Activated T-cell treated with anti-CD3 and anti-CD28 coated beads for 1 hour (primary cell): ENCODE data around the gene MMRN2.
"Not testable (repeated sequence)": the region's sequence is repeated elsewhere in the genome, so short reads cannot be mapped to it uniquely, and the experiment has no call there.

Experiments used
- DNase-seq: peaks from one replicate; pipeline ENCODE4 v3.0.0-alpha.2; 2020; ENCODE audit warnings: low read depth

MMRN2 gene

DNA sequence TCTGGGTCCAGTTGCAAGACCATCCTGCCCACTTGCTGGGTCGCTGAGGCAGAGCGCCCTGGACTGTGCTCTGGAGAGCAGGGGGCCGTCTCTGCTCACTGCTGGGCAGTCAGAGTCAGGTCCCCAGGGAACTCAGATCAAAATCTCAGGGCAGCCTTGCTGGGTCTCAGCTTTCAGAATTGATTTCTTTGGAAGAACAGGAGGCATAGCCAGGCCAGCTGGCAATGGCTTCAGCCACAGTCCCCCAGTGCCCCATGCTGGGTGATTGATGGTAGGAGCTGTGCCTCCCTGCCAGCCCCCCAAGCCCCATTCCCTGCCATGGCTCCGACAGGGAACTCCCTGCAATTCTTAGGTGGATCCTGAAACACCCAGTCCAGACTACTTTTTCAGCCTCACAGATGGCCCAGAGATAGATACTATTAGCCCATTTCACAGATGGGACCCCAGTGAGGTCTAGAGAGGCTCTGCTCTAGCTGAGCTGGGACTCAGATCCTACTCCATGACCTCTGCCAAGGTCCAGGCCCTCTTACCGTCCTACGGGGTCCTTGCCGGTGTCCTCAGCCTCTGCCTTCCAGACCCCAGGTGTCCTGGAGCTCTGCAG is 467 bp downstream of the MMRN2 start:
- no peak for DNase-seq

GRCh38 chr10:86956195-86956847 is 1.1 kb downstream of the MMRN2 start:
- no peak for DNase-seq

- DNase-seq, result no peak
These were observed 1.8 kb downstream of the MMRN2 start for GRCh38 chr10:86955501-86956194.

DNA sequence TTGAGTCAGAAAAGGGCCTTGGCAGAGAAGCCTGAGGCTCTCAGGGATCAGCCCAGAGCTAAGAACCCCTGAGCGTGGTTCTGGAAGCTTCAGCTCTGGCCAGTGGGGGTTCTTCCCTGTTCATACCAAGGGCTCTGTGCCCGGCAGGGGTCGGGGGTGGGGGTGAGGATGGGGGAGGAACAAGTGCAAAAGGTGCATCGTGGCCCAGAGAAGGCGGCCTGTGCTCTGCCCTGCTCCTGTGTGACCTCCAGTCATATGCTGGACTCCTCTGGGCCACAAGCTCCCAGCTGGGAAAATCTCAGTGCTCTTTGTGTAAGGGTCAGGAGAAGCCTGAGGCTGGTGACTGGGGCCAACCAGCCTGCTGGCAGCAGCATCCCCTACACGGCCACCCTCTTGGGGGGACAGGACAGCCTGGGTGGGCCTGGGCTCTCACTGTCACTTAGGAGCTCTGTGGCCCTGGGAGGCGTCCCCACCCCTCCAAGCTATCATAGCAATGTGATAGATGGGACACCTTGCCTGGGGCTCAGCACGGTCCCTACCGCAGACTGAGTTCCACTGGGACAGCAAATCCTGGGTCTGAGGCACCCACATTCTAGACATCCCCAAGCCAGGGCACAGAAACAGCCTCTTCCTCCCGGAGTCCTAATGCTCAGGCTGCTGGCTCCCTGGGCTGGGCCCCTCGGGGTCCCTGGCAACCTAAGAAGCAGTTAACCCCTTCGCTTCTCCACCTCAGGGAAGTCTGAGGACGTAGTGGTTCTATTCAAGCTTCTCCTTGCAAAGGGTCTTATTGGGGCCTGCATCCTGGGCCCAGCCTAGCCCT is 2.5 kb downstream of the MMRN2 start:
- no peak for DNase-seq

GRCh38 chr10:86953747-86954680 is 3.4 kb downstream of the MMRN2 start:
- no peak for DNase-seq

GRCh38 chr10:86952697-86953096 is 4.7 kb downstream of the MMRN2 start:
- not testable (repeated sequence) for DNase-seq

- no peak for DNase-seq
These were observed 5.3 kb downstream of the MMRN2 start for GRCh38 chr10:86952106-86952505.

DNA sequence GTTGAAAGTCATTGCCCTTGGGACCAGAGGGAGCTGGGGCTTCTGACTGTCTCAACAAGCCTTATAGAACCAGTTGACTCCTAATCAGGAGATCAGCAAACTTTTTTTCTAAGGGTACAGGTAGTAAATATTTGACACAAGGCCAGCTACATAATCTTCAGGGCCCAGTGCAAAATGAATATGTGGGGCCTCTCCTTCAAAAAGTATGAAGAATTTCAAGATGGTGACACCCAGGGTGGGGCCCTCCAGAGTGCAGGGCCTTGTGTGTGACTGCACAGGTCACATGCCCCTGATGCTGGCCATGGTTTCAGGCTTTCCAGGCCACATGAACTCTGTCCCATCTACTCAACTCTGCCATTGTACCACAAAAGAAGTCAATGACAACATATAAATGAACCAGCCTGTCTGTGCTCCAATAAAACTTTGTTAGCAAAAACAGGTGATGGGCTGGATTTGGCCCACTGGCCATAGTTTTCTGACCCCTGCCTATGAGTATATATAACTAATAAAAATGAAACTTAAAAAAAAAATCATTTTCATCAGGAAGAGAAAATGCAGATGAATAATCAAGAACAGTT is 6.1 kb downstream of the MMRN2 start:
- no peak for DNase-seq

- DNase-seq, result no peak
These were observed 7.1 kb downstream of the MMRN2 start for GRCh38 chr10:86950349-86950748.

DNA sequence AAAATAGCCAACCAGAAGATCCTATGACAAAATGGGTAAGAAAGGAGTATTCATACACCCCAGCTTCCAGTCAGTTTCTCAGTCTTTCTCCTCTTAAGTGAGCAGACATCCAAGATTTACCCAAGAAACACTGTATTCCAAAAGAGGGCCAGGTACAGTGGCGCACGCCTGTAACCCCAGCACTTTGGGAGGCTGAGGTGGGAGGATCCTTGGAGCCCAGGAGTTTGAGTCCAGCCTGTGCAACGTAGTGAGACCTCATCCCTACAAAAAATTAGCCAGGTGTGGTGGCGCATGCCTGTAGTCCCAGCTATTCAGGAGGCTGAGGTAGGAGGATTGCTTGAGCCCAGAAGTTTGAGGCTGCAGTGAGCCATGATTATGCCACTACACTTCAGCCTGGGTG is 9.6 kb downstream of the MMRN2 start:
- DNase-seq, result not testable (repeated sequence)

DNA sequence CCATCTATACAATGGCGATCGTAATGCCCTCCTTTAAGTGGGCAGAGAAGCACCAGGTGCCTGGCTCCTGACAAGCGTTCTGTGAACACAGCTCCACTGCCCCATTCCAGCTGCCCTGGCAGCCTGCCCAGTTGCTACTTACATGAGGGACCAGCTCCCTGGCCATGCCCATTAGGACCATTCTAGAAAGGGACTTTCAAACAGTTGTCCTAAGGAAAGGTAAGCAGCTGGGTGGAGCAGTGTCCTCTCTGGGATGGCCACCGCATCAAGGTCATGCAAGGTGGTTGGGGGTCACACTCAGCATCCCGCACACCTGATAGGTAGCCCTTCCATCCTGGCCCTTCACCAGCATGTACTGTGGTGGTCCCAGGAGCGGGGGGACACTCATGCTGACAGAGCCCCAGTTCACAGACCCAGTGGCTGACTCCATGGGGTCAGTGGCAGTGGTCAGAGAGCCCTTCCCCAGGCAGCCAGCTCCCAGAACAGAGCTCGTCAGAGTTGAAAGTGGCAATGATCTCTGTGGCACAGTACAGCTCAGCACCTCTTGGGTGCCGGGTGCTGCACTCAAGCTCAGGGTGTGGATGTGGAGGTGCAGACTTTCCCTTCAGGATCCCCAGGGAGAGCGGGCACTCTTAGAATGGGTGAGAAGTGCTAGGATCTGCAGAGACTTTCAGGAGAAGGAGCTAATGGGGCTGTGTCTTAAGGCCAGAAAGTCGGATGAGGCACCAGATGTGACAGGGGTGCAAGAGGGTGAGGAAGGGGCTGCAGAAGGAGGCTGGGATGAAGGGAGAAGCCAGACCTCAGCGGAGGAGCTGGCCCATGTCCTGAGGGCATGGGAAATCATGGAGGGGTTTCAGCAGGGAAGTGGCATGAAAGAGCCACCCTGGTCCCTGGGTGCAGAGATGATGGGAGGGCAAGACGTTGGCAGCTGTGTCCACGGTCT is 10.9 kb downstream of the MMRN2 start:
- no peak for DNase-seq

DNA sequence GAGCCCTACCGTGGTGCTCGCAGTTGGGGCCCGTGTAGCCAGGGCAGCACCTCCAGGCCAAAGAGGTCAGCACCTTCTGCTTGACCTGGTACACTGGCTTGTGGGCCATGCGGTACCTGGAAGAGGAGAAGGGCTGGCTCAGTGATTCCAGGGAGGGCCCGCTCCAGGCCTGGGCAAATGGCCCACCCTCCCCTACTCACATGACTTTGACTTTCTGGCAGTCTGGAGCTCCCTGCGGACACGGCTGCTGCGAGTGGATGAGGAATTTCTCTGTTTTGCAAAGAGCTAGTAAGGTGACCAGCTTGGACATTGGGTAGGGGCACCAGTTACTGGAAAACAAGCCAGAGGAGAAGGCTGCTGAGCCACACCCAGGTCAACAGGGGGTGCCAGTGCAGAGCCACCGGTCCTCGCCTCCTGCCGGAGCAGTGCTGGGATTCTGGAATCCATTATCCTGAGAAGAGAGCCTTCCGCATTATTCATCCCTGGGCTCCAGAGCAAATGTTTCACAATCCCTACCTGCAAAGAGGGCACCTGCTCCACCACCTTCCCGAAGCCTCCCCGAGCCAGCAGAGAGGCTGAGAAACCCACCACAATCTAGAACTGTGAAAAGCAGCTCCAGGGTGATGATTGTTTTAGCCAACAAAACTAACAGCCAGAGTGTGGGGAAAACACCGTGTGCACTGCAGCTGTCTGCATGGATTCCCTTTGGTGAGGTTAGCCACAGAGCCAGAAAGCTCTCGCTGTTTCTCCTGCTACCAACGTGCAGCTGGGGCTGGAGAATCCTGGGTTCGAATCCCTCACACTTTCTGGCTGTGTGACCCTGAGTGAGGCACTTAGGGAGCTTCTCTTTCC is 11.8 kb downstream of the MMRN2 start:
- no peak for DNase-seq

GRCh38 chr10:86944907-86945306 is 12.5 kb downstream of the MMRN2 start:
- DNase-seq, result no peak

- DNase-seq, result no peak
These were observed 12.9 kb downstream of the MMRN2 start for GRCh38 chr10:86944471-86944870.

DNA sequence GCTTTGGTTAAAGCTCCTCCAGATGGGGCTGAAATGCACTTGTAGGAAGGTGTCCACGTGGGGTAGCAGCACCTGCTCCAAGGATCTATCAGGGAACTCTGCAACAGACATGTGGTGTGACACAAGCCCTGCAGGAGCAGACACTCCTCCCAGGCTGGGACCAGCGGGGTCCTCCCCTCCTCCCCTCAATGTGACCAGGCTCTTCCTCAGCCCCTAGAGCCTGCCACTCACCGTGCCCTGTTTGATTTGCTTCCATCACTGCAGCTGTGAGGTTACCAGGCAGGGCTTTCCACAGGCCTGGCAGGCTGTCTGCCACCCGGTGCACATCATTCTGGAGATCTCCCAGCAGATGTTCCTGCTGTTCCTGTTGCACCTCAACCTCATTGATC is 13.4 kb downstream of the MMRN2 start:
- no peak for DNase-seq

- no peak for DNase-seq
These were observed 13.9 kb downstream of the MMRN2 start for GRCh38 chr10:86943316-86944030.

DNA sequence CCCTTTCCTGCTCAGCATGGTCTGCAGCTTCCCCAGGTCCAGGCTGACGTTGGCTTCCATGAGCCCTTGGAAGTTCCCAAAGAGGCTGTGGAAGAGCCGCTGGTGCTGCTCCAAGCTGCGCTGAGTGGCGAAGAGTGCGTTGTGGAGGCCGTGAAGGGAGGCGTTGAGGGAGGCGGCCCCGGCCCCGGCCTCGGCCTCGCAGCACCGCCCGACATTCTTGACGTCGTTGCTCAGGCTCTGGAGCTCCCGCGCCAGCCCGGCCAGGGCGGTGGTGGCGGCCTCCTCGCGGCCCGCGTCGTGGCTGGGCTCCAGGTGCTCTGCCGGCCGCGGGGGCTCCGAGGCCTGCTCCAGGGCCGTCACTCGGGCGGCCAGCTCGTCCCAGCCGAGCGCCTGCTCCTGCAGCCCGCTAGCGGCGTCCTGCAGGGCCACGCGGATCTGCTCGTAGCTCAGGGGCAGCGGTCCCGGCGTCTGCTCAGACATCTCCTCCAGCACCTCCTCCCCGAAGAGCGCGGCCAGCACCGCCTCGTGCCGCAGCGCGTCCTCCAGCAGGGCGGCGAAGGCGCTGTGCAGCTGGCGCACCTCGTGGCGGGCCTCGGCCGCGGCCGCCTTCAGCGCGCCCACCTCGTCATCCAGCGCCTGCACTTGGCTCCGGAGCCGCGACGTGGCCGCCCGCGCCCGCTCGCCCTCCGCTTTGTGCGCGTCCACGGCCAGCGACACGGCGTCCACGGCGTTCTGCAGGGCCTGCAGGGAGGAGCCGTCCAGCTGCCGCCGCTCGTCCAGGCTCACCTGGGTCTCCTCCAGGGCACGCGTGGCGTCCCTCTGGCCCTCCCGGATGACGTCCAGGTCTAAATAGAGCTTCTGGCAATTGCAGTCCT is 14.7 kb downstream of the MMRN2 start:
- DNase-seq, result no peak
